ENCODE measurements around the gene ZC3H12A. TPM values are rescaled to one million over a fixed set of nuclear protein-coding genes. Genes with fewer than 3 reads are reported as not detected.

Gene ZC3H12A
- total RNA-seq, 2 experiments from 2014 or later: 29.0 to 33.6 TPM

DNA sequence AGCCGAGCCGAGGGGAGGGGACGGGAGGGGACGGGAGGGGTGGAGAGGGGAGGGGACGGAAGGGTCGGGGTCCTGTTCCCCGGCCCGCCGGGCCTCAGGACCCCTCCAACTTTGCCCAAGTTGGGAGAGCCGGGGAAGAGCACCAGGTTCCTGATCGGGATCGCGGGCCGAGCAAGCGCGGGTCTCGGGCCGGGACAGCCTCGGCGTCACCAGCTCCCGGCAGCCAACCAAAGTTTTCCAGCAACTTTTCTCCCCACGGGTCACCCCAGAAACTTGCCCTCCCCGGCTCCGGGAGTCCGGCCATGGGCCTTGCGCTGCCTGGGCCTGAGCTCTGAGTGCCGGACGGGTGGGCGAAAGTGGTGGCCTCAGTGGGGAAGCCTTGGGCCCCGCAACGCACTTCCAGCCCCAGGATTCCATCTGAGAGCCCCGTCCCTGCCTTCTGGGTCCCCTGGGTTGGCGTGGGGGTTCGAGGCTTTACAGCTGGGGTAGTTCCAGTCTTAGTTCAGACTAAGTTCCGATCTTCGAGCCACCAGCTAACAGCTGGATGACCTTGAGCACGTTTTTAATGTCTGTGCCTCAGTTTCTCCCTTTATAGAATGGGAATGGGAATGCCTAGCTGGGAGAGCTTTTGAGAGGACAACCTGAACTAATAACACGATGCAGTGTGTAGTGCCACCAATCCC is 458 bp downstream of the ZC3H12A start:
- Mint-ChIP-seq H3K9me3 (no peaks in the 10 kb centered on the region), H3K4me3 (peak overlapping the region; percentile 87), H3K27me3 (ENCODE audit: low read depth) (no peaks in the 10 kb centered on the region), H3K36me3 (ENCODE audit: low read depth) (peaks cover 45% of the 10 kb centered on the region), H3K4me1 (ENCODE audit: low read depth) (peaks cover 28% of the 10 kb centered on the region), H3K27ac (peak overlapping the region; percentile 99)
- CTCF ChIA-PET: interaction anchor here (0.9 to 10.9 kb wide), 5 partner anchors 9 to 40 kb away, joined by 4 to 127 read pairs (median 6); partner anchors contain the start of gene MEAF6
- no peak for DNase-seq
- intact Hi-C loops (cut with micrococcal nuclease): loop anchor here (2.0 to 10.0 kb wide), 4 partner anchors 332 to 1253 kb away; partner anchors contain the start of genes C1orf122, SF3A3, THRAP3 and UTP11

DNA sequence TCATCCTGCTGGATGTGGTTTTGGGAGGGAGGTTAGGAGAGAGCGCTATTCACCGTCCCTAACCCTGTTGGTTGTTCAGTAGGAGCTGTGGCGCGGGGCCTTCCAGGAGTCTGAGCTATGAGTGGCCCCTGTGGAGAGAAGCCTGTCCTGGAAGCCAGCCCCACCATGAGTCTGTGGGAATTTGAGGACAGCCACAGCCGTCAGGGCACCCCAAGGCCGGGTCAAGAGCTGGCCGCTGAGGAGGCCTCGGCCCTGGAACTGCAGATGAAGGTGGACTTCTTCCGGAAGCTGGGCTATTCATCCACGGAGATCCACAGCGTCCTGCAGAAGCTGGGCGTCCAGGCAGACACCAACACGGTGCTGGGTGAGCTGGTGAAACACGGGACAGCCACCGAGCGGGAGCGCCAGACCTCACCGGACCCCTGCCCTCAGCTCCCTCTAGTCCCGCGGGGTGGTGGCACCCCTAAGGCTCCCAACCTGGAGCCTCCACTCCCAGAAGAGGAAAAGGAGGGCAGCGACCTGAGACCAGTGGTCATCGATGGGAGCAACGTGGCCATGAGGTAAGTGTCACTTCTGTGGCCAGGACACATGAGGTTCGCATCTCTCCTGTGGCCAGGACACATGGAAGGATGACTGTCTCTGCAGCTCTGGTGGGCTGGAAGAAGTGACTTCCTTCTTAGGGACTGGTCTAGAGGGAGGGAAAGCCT is 1.2 kb downstream of the ZC3H12A start:
- CTCF ChIA-PET: interaction anchor here (1.2 to 10.9 kb wide), 5 partner anchors 10 to 39 kb away, joined by 4 to 127 read pairs (median 6); partner anchors contain the start of gene MEAF6
- peak; percentile 36 for DNase-seq
- Mint-ChIP-seq H3K9me3 (no peaks in the 10 kb centered on the region), H3K4me3 (peak overlapping the region; percentile 87), H3K4me1 (ENCODE audit: low read depth) (peaks cover 35% of the 10 kb centered on the region), H3K27me3 (ENCODE audit: low read depth) (no peaks in the 10 kb centered on the region), H3K27ac (peak overlapping the region; percentile 99), H3K36me3 (ENCODE audit: low read depth) (peaks cover 49% of the 10 kb centered on the region)
- intact Hi-C loops (cut with micrococcal nuclease): loop anchor here (2.0 to 10.0 kb wide), 4 partner anchors 332 to 1253 kb away; partner anchors contain the start of genes C1orf122, SF3A3, THRAP3 and UTP11

DNA sequence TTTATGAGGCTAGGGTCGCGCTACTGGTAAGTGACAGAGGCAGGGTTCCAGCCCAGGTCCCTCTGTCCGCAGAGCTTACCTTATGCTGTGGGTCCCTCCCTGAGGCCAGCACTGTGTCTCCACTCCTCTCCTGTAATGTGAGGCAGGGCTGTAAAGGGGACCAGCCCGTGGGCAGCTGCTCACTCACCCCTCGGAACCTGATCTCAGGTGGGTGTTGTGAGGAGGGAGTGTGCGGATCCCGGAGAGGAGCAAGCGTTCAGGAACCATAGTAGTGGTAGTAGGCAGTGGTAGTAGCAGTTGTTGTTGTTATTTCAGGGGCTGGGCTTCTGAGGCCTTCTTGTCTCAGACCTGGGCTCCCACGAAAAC is 1.7 kb downstream of the ZC3H12A start:
- Mint-ChIP-seq H3K36me3 (ENCODE audit: low read depth) (peaks cover 52% of the 10 kb centered on the region), H3K9me3 (no peaks in the 10 kb centered on the region), H3K27ac (peak overlapping the region; percentile 99), H3K4me3 (peak overlapping the region; percentile 87), H3K27me3 (ENCODE audit: low read depth) (no peaks in the 10 kb centered on the region), H3K4me1 (ENCODE audit: low read depth) (peaks cover 41% of the 10 kb centered on the region)
- intact Hi-C loops (cut with micrococcal nuclease): loop anchor here (5.0 to 10.0 kb wide), 3 partner anchors 331 to 1254 kb away; partner anchors contain the start of genes C1orf122, SF3A3, THRAP3 and YRDC
- CTCF ChIA-PET: interaction anchor here (1.2 to 10.9 kb wide), 3 partner anchors 12 to 39 kb away, joined by 4 to 127 read pairs (median 4); partner anchors contain the start of gene MEAF6
- DNase-seq: no peak

DNA sequence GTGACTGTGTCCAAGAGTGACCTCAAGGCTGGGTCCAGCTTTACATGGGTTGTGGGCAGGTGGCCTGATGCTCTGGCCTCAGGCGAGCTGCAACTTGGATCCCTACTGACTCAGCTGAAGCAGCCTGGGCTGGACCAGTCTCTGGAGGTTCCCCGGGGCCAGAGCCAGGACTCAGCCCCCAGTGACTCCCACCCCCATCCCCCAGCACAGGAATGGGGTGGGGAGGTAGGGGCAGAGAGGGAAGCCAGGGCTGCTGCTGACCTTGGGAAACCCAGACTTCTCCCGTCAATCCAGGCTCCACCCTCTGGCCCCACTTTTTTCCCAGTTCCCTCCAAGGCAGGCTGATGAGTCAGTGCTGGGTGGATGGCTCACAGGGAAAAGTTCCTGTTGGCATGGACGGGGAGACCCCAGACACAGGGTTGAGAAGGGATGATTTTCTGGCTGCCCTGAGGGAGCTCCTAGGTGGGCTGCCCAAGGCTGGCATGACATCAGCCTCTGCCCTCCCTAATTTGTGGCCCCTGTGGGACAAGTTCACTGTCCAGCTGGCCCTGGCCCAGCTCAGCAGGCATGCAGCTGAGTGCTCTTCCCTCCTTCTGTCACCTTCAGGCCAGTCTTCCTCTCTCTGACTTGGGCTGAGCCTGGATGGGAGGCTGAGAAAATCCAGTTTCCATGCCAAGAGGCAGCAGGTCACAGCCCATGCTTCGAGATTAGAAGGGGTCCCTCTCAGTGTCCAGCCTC is 2.2 kb downstream of the ZC3H12A start:
- peaks cover 46% of the 10 kb centered on the region for H3K4me1 Mint-ChIP-seq (ENCODE audit: low read depth)
- peak overlapping the region; percentile 87 for H3K4me3 Mint-ChIP-seq
- intact Hi-C loops (cut with micrococcal nuclease): loop anchor here (1.0 to 10.0 kb wide), 4 partner anchors 331 to 1254 kb away; partner anchors contain the start of genes C1orf122, SF3A3, THRAP3 and YRDC
- H3K27ac Mint-ChIP-seq: peak overlapping the region; percentile 99
- H3K36me3 Mint-ChIP-seq (ENCODE audit: low read depth): peaks cover 58% of the 10 kb centered on the region
- DNase-seq: no peak
- CTCF ChIA-PET: interaction anchor here (0.5 to 10.9 kb wide), 5 partner anchors 8 to 32 kb away, joined by 3 to 127 read pairs (median 3); no protein-coding TSS in a partner anchor
- no peaks in the 10 kb centered on the region for H3K9me3 Mint-ChIP-seq
- no peaks in the 10 kb centered on the region for H3K27me3 Mint-ChIP-seq (ENCODE audit: low read depth)

DNA sequence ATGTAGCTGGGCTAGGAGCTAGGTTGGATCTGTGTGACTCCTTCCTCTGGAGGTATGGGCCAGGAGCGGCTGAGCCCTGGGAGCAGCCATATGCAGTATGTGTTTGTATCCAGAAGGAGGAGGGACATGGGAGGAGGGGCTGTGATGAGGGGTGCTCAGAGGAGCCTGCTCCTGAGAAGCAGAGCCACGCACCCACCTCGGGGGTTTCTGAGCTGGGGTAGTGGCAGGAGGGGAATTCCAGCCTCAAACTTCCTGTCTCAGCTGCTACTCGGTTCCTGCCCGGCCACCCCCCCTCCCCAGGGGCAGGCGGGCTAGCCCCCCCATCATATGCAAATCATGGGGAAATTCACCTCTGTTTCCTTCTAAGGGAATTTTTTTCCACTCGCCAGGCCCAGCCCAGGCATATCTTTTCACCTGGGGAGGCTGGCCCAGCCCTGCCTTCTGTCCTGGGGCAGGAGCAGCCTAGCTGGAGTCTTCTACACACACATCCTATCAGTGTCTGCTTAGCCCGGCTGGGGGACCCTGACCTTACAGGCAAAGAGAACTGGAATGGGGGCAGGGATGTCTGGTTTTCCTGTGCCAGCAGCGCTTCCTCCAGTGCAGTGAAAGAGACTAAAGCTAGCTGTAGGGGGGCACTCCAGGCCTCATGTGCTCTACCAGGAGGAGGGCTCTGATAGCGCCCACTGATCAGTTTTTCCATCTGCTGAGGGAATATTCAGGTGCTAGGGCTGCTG is 3.0 kb downstream of the ZC3H12A start:
- Mint-ChIP-seq H3K27me3 (ENCODE audit: low read depth) (no peaks in the 10 kb centered on the region), H3K36me3 (ENCODE audit: low read depth) (peaks cover 65% of the 10 kb centered on the region), H3K27ac (peak overlapping the region; percentile 99), H3K4me3 (peak overlapping the region; percentile 87), H3K9me3 (no peaks in the 10 kb centered on the region), H3K4me1 (ENCODE audit: low read depth) (peaks cover 45% of the 10 kb centered on the region)
- CTCF ChIA-PET: interaction anchor here (0.5 to 10.9 kb wide), 5 partner anchors 9 to 31 kb away, joined by 3 to 127 read pairs (median 3); no protein-coding TSS in a partner anchor
- intact Hi-C loops (cut with micrococcal nuclease): loop anchor here (1.0 to 10.0 kb wide), 4 partner anchors 330 to 1255 kb away; partner anchors contain the start of genes C1orf122, SF3A3, THRAP3 and YRDC
- peak; percentile 93 for DNase-seq

DNA sequence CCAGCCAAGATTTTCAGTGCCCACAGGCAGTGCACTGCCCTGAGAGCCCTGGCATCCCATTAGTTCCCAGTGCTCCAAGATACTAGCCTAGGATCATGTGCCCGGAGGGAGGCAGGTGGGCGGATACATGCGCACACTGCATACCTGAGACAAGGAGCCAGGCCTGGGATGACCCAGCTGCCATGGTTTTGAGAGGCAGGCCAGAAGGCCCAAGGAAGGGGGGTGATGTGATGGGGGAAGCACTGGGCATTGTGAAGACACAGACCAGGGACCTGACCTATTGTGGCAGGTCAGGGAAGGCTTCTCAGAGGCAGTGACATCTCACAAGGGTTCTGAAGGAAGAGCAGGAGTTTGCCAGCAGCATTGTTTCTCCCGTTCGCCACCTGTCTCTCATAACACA is 3.6 kb downstream of the ZC3H12A start:
- DNase-seq: no peak
- H3K36me3 Mint-ChIP-seq (ENCODE audit: low read depth): peaks cover 69% of the 10 kb centered on the region
- CTCF ChIA-PET: interaction anchor here (0.8 to 10.9 kb wide), 7 partner anchors 10 to 511 kb away, joined by 3 to 127 read pairs (median 4); partner anchors contain the start of gene MEAF6
- intact Hi-C loops (cut with micrococcal nuclease): loop anchor here (1.0 to 10.0 kb wide), 8 partner anchors 119 to 1321 kb away; partner anchors contain the start of genes C1orf122, MAP7D1, MTF1 and SF3A3
- peak overlapping the region; percentile 99 for H3K27ac Mint-ChIP-seq
- H3K4me3 Mint-ChIP-seq: peak overlapping the region; percentile 87
- H3K27me3 Mint-ChIP-seq (ENCODE audit: low read depth): no peaks in the 10 kb centered on the region
- no peaks in the 10 kb centered on the region for H3K9me3 Mint-ChIP-seq
- peaks cover 42% of the 10 kb centered on the region for H3K4me1 Mint-ChIP-seq (ENCODE audit: low read depth)

DNA sequence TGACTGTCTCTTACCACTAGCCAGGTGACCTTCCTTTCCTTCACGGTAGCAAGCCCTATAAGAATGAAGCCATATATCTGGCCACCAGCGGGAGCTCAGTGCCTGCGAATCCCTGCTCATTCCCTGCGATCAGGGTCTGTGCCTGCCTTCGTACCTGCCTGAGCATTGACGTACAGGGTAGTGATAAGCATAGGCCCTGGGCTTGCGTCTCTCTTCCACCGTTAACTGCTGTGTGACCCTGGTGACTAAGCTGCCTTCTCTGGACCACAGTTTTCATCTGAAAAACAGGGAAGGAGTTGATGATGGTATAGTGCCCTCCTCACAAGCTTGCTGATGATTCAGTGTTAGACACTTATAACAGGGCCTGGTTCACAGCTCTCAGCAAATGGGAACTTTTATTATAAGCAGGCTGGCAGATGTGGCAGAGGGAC is 4.1 kb downstream of the ZC3H12A start:
- H3K4me1 Mint-ChIP-seq (ENCODE audit: low read depth): peaks cover 37% of the 10 kb centered on the region
- intact Hi-C loops (cut with micrococcal nuclease): loop anchor here (1.0 to 10.0 kb wide), 7 partner anchors 118 to 1322 kb away; partner anchors contain the start of genes C1orf122, MAP7D1, MTF1 and SF3A3
- no peaks in the 10 kb centered on the region for H3K9me3 Mint-ChIP-seq
- DNase-seq: peak; percentile 73
- peak overlapping the region; percentile 99 for H3K27ac Mint-ChIP-seq
- no peaks in the 10 kb centered on the region for H3K27me3 Mint-ChIP-seq (ENCODE audit: low read depth)
- CTCF ChIA-PET: interaction anchor here (0.8 to 10.9 kb wide), 8 partner anchors 10 to 511 kb away, joined by 3 to 127 read pairs (median 4); partner anchors contain the start of gene MEAF6
- H3K4me3 Mint-ChIP-seq: peak overlapping the region; percentile 87
- H3K36me3 Mint-ChIP-seq (ENCODE audit: low read depth): peaks cover 69% of the 10 kb centered on the region

DNA sequence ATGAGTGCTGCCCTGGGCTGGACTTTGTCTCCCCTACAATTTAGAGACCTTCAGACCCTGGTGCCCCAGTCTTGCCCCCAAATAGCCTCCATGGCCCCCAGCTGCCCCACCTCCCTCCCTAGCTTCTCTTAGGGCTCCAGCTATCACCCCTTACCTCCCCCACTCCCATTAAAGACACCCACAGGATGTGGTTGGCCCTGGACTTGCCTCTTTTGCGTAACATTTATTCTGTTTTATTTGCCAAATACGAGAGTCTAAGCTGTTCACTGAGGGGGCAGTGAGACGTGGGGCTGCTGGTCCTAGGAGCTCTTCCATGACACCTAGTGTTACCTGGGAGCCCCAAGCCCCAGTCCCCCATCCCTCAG is 4.5 kb downstream of the ZC3H12A start:
- Mint-ChIP-seq H3K27me3 (ENCODE audit: low read depth) (no peaks in the 10 kb centered on the region), H3K27ac (peak overlapping the region; percentile 99), H3K4me1 (ENCODE audit: low read depth) (peaks cover 35% of the 10 kb centered on the region), H3K4me3 (peak overlapping the region; percentile 87), H3K36me3 (ENCODE audit: low read depth) (peaks cover 69% of the 10 kb centered on the region), H3K9me3 (no peaks in the 10 kb centered on the region)
- DNase-seq: peak; percentile 65
- intact Hi-C loops (cut with micrococcal nuclease): loop anchor here (1.0 to 10.0 kb wide), 10 partner anchors 35 to 1322 kb away; partner anchors contain the start of genes C1orf122, CDCA8, MAP7D1 and MEAF6
- CTCF ChIA-PET: interaction anchor here (0.8 to 10.9 kb wide), 7 partner anchors 9 to 510 kb away, joined by 3 to 127 read pairs (median 3); partner anchors contain the start of gene MEAF6

DNA sequence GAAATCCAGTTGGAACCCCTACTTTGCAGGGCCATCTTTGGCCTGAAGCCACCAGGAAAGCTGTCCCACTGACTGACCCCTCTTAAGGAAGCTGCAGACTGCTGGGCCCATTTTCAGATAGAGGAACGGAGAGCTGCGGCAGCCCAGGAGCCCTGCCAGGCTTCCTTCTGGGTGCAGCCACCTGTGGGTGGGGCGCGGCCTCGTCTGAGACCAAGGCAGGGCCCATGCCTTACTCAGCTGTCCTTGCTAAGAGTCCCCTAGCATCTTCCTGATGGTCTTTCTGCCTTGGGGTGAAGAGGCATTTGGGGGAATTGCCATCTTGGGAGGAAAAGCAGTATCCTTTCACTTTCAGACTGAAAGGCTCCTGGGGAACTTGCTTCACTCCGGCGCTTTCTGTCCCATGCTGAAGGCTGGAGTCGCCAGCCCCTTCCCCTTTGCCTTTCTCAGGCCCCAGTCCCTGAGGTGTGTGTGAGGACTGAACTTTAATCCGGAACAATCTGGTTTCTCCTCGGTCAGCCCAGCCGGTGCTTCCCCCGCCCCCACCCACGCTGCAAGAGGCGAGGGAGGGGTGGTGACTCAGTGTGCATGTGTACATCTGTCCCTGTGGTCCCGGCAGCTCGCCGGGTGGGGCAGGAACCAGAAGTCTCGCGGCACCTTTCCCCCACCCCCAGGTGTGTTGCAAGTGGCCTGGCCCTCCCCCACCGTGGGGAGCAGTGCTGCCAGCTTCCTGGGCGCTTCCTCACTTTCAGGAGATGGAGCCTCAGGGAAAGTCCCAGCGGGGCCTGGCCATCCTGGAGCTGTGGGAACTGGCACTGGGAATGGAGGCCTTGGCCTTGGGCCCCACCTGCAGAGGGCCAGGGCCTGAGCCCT is 5.1 kb downstream of the ZC3H12A start:
- DNase-seq: peak; percentile 97
- H3K36me3 Mint-ChIP-seq (ENCODE audit: low read depth): peaks cover 70% of the 10 kb centered on the region
- intact Hi-C loops (cut with micrococcal nuclease): loop anchor here (1.0 to 10.0 kb wide), 9 partner anchors 35 to 1323 kb away; partner anchors contain the start of genes C1orf122, CDCA8, MAP7D1 and MEAF6

DNA sequence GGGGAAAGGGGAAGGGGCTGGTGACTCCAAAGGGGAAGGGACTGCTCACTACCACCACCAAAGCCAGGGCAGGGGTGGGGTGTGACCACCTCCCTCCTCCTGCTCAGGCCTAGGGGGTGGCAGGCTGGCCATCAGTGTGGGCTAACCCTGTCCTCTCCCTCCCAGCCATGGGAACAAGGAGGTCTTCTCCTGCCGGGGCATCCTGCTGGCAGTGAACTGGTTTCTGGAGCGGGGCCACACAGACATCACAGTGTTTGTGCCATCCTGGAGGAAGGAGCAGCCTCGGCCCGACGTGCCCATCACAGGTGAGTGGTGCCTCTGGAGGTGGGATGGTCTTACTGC is 5.7 kb downstream of the ZC3H12A start:
- DNase-seq: no peak
- H3K36me3 Mint-ChIP-seq (ENCODE audit: low read depth): peaks cover 69% of the 10 kb centered on the region
- H3K4me3 Mint-ChIP-seq: peak overlapping the region; percentile 87
- H3K27me3 Mint-ChIP-seq (ENCODE audit: low read depth): no peaks in the 10 kb centered on the region
- no peaks in the 10 kb centered on the region for H3K9me3 Mint-ChIP-seq
- intact Hi-C loops (cut with micrococcal nuclease): no loop called here
- peak overlapping the region; percentile 99 for H3K27ac Mint-ChIP-seq
- CTCF ChIA-PET: interaction anchor here (0.5 to 10.9 kb wide), 2 partner anchors 8 to 343 kb away, joined by 5 to 127 read pairs; no protein-coding TSS in a partner anchor
- peaks cover 35% of the 10 kb centered on the region for H3K4me1 Mint-ChIP-seq (ENCODE audit: low read depth)

More for the DNA sequence above, 5.1 kb downstream of the ZC3H12A start:
- Mint-ChIP-seq H3K27me3 (ENCODE audit: low read depth) (no peaks in the 10 kb centered on the region), H3K4me1 (ENCODE audit: low read depth) (peaks cover 35% of the 10 kb centered on the region), H3K27ac (peak overlapping the region; percentile 99), H3K9me3 (no peaks in the 10 kb centered on the region), H3K4me3 (peak overlapping the region; percentile 87)
- CTCF ChIA-PET: interaction anchor here (0.5 to 10.9 kb wide), 5 partner anchors 9 to 344 kb away, joined by 3 to 127 read pairs (median 5); partner anchors contain the start of gene MEAF6

Data from activated naive CD4-positive, alpha-beta T cell treated with anti-CD3 and anti-CD28 coated beads for 36 hours (primary cell).